Measurements from ENCODE around the gene PLAC8L1. TPM values are rescaled to one million over a fixed set of nuclear protein-coding genes. Genes with fewer than 3 reads are reported as not detected.

The PLAC8L1 gene
- total and polyA plus RNA-seq, 2 of the 8 experiments (the other 6 are each of a cell fraction or from before 2014, with no cell fraction given): 0.42 TPM; not detected in 1

DNA sequence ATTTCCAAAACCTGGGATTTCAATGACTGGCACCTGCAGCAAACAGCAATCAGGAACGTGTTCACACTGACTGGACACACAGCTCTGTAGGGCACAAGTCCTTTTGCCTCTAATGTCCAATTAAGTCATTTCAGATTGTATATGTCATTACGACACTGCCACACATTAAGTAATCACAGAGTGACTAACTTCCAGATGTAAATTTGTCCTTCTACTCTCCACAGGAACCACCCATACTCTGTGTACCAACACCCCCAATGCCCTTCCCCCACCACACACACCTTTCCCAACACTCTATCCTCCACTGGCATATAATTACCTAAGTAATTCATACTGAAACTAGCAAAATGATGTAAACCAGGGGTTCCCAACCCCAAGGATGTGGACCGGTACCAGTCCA is 46.6 kb upstream of the PLAC8L1 start:
- no peak overlapping the region for H2BK15ac ChIP-seq (ENCODE audit: low read length)
- H3K27me3 ChIP-seq (replicated peaks in 1 of 4; ENCODE audit: control insufficient read depth in 3 of 4, extremely low read depth in 1 of 4, insufficient read depth in 3 of 4, low read length in 3 of 4): no peaks in the 10 kb centered on the region
- no peak overlapping the region for H2BK20ac ChIP-seq (ENCODE audit: low read length)
- no peak overlapping the region for H3K4me3 ChIP-seq (ENCODE audit: extremely low read depth in 1 of 4, insufficient read depth in 2 of 4, low read depth in 3 of 4, low read length in 4 of 4)
- no peak overlapping the region for H2AK5ac ChIP-seq (ENCODE audit: low read depth, low read length)
- no peak overlapping the region for H3K9ac ChIP-seq (replicated peaks in 1 of 4; ENCODE audit: extremely low read depth in 1 of 4, low read depth in 3 of 4, low read length in 3 of 4)
- no peak overlapping the region for H2BK5ac ChIP-seq (ENCODE audit: low read depth, low read length)
- no peak overlapping the region for H4K8ac ChIP-seq (ENCODE audit: extremely low read depth, insufficient read depth, low read length)
- H4K91ac ChIP-seq (replicated peaks; ENCODE audit: insufficient read length, low read length): no peak overlapping the region
- H2AFZ ChIP-seq (ENCODE audit: low read length): no peak overlapping the region
- H3K23me2 ChIP-seq (ENCODE audit: low read depth, low read length): no peaks in the 10 kb centered on the region; the same call in 1 of the 2 replicates
- H3K36me3 ChIP-seq (ENCODE audit: control insufficient read depth in 2 of 4, insufficient read depth in 4 of 4, low read length in 3 of 4): peaks cover 16 to 98% (median 77%) of the 10 kb centered on the region in 4 experiments
- H3K9me3 ChIP-seq (ENCODE audit: insufficient read depth in 2 of 2, low read depth in 1 of 2, low read length in 1 of 2): no peaks in the 10 kb centered on the region
- H3K4ac ChIP-seq (replicated peaks; ENCODE audit: insufficient read length, low read depth, low read length): no peak overlapping the region
- no peak overlapping the region for H3K18ac ChIP-seq (ENCODE audit: extremely low read depth, low read length)
- POLR2A ChIA-PET (ENCODE audit: partially characterized antibody): interaction anchor here (0.7 to 1.9 kb wide), 5 partner anchors 10 to 15 kb away, joined by 3 to 8 read pairs (median 6); no protein-coding TSS in a partner anchor
- H3K23ac ChIP-seq (ENCODE audit: insufficient read length): no peak overlapping the region
- no peak overlapping the region for H3K56ac ChIP-seq (replicated peaks; ENCODE audit: insufficient read length, low read depth, low read length)
- H4K5ac ChIP-seq (ENCODE audit: insufficient read length, low read depth, low read length): no peak overlapping the region
- no peak overlapping the region for H3K27ac ChIP-seq (ENCODE audit: low read depth, low read length)
- FAIRE-seq (no peak), DNase-seq (ENCODE audit: low read depth in 1 of 2, low spot score in 2 of 2) (no peak)
- no peaks in the 10 kb centered on the region; the same call in 1 of the 2 replicates for H3K79me1 ChIP-seq (ENCODE audit: low read depth, low read length)
- CTCF ChIA-PET (ENCODE audit: partially characterized antibody): interaction anchor here (2.0 kb wide), 1 partner anchor 19 kb away, joined by 5 read pairs; no protein-coding TSS in a partner anchor
- H2BK12ac ChIP-seq (ENCODE audit: low read depth, low read length): no peak overlapping the region
- H3K14ac ChIP-seq (ENCODE audit: insufficient read length): no peak overlapping the region
- no peak overlapping the region for H3K4me2 ChIP-seq (ENCODE audit: insufficient read depth in 1 of 2, low read depth in 2 of 2, low read length in 2 of 2)
- TF ChIP-seq SP2 (IDR thresholded peaks at IDR 0.05; ENCODE audit: low read length) (no peak), EP300 (IDR thresholded peaks at IDR 0.05; ENCODE audit: borderline replicate concordance in 1 of 2, low read depth in 2 of 2, low read length in 2 of 2) (no peak), CBX8 (IDR thresholded peaks at IDR 0.05; ENCODE audit: borderline replicate concordance, low read depth, low read length) (no peak)
- 86% methylated on average over 3 of the region's 3 CpGs; no CpG with 5 or more reads in 1 of the 2 experiments for WGBS, 2 experiments (ENCODE audit: extremely low coverage in 1 of 2, insufficient coverage in 1 of 2, insufficient read length in 1 of 2, insufficient replicate concordance in 2 of 2, low coverage in 1 of 2, low lambda C conversion rate in 2 of 2, missing lambda C conversion rate in 1 of 2)
- H3K4me1 ChIP-seq (replicated peaks in 1 of 4; ENCODE audit: control insufficient read depth in 3 of 4, insufficient read depth in 4 of 4, low read length in 3 of 4): no peaks in the 10 kb centered on the region
- peaks cover 0 to 1% of the 10 kb centered on the region in 2 experiments for H4K20me1 ChIP-seq (replicated peaks in 1 of 2; ENCODE audit: control insufficient read depth in 1 of 2, insufficient read depth in 2 of 2, low read length in 2 of 2)
- no peaks in the 10 kb centered on the region; a peak in 2 of 4 replicates for H3K79me2 ChIP-seq (ENCODE audit: control insufficient read depth in 1 of 2, insufficient read depth in 2 of 2, low read length in 2 of 2)
- no peak overlapping the region for H2BK120ac ChIP-seq (replicated peaks; ENCODE audit: low read depth, low read length)

Data from H1 (cell line).